ENCODE results near the gene ARAP2.

Gene ARAP2

DNA sequence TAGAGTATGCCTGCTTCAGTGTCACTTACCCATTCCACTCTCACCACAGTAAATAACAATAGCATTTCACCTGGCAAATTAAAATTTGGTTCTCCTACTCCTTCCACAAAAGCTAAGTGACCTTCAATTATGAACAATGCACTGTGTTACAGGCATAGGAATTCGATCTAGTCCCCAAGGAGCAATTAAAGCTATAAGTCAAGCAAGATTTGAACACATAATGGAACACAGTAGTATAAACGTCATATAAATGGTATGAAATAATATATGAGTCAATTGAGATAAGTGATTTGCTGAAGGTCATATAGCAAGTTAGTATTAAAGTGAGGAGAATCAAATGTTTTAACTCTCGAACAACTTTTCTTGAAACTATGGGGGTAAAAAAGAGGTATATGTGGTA, 65.8 kb downstream of the ARAP2 start:
- DNase-seq = no peak

- DNase-seq = no peak
Measured at GRCh38 chr4:36177946-36178345, 66.4 kb downstream of the ARAP2 start.

DNA sequence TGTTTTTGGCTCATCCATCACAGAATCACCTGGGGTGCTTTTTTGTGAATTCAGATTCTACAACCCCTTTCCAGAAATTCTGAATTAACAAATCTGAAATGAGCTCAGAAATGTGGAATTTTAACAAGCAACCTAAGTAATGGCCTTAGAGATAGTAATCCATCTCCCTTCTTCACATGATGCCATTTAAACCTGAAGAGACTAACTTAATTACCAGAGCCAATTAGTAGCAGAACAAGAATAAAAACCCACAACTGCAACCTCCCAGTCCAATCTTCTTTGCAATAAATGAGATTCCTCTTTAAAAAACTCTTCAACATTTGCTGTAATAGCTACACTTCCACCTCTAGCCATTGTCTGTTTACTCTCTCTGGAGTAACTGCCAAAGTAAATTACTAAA, 69.7 kb downstream of the ARAP2 start:
- no peak for DNase-seq

DNA sequence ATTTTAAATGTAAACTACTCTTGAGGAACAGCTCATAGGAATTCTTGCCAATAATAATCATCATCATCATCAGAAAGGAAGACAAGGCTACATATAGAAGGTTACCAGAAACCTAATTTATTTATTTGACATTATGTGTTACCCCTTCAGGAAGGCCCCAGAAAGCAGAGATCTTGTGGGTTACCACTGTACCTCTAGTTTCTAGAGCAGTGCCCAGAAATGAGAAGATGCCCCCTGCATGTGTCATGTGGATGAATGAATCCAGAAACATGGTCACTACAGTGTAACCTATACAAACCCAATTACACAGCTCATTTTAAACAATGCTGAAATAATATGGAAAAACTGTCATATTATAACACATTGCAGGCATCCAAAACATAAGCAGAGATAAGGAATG, 70.4 kb downstream of the ARAP2 start:
- no peak for DNase-seq

GRCh38 chr4:36172656-36173055, 71.7 kb downstream of the ARAP2 start:
- no peak for DNase-seq

DNA sequence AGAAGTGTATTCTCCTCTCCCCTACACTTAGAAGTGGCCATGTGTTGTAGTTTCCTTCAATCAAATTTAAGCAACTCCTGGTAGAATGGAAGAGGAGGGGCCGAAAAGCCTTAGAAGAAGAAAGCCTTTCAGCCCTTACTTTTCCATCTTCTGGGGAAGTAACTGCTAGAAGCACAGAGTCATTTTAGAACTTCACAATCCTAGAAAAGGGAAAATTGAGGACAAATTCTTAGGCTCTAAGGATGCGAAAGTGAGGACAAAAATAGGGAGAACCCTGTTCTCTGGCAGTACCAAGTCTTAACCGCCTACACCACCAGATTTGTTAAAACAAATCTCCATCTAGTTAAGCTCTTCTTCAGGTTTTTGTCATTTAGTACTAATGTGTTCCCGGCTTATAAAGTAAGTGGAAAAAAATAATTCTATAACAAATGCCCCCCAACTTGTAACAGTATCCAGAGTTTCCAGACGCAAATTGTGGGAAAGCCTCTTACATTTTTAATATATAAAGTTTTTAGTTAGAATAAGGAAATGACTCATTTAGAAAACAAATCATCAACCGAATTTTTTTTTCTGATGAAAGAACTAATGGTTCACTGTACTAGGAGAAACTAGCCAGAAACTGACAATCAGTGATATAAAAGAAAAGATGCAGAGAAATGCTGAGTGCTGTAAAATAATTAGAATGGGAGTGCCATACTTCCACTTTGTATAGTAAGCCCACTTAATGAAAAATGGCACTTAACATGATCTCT, 76.0 kb downstream of the ARAP2 start:
- DNase-seq = no peak

DNA sequence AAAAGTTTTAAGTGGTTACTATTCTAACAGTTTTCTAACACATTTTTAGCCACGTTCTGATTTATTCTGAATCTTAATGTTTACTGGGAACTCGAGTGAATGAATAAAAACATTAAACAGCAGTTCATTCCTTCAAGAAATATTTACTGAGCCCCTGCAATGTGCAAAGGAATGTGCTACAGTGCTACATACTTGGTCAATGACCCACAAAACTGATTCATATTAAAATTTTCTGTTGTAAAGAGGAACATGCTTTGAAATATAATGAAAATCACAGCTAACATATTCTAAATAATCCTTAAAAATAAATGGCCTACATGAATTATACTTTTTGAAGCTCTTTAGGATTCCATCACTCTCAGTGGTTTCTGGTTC, 78.7 kb downstream of the ARAP2 start:
- no peak for DNase-seq

DNA sequence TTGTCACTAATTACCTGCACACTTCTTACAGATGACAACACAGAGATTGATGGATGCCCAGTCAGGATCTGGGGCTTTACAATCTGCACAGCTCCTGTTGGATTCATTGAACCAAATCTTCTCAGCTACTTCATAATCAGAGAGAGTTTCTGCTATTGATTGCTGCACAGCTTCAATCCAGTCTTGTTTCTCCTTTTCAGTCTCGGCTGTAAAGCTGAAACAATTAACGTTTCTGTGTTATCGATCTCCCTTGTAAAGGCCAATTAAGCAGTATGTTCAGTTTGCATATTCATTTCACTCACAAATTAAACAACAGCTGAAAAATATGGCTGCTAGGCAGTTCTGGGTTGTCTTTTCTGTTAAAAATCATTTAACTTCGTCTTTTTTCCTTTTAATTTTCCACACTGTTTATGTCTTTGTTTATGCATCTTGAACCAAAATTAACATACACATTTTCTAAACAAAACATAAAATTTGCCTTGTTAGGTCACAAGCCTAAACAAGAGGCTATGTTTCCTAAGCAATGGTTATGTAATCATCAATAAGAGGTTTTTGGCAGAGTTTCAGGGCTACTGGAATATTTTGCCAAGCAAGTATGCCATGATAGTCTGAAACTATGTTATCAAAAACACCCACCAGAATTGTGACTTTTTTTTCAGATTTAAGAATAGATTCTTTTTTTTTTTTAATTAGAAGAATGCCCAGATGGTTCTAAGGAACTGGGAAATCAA, 79.2 kb downstream of the ARAP2 start:
- no peak for DNase-seq

DNA sequence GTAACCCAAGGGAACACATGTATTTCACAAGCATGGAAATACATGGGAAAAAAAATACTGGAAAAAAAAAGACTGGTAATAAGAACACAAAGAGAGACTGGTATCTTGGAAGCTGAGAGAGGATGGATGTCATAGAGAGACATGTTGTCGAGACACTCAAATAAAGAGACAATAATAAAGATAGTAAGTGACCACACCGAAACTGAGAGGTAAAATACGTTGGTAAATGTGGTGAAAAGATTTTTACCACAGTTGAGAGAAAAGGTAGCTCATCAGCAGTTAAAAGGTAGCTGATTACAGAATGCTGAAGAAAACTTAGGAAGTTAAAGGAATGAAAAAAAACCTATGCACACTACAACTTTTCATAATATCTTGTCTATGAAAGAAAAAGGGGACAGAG, 81.1 kb downstream of the ARAP2 start:
- DNase-seq = no peak

GRCh38 chr4:36159208-36159607, 85.1 kb downstream of the ARAP2 start:
- no peak for DNase-seq

DNA sequence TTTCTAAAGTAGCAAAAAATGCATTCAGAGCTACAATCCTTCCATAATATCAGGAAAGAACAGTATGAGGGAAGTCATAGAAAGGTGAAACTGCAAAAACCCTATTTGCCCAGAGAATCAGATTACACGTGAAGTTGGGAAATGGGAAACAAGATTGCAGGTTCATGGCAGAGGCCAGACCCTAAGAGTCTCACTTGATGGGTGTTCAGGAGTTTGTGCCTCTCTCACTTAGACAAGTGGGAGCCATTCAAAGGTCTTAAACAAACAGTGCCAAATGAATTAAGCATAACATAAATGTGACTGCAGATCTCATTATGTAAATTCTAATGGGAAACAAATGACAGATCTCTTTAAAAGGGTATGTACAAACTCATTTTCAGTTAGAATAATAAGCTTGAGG, 91.6 kb downstream of the ARAP2 start:
- DNase-seq = no peak

GRCh38 chr4:36142504-36142903, 101.8 kb downstream of the ARAP2 start:
- no peak for DNase-seq

DNA sequence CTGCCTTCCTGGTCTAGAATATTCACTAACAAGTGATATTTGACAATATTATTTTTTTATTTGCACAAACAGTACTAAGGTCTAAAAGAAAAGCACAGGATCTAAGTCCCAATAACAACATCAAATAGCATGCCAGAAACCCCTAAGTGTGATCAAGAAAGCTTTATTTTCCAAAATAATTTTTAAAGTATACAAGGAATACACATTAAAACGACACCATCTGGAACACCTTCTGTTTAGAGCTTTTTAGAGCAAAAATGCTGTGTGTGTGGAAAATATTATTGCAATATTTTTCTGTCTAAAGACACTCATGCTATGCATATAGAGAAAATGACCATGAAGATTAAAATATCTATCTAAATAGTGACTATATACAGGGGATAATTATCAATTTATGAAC, 103.1 kb downstream of the ARAP2 start:
- no peak for DNase-seq

GRCh38 chr4:36140421-36140820, 103.9 kb downstream of the ARAP2 start:
- DNase-seq = no peak

- DNase-seq = no peak
Measured at GRCh38 chr4:36138220-36138619, 106.1 kb downstream of the ARAP2 start.

GRCh38 chr4:36137336-36137735, 107.0 kb downstream of the ARAP2 start:
- no peak for DNase-seq

DNA sequence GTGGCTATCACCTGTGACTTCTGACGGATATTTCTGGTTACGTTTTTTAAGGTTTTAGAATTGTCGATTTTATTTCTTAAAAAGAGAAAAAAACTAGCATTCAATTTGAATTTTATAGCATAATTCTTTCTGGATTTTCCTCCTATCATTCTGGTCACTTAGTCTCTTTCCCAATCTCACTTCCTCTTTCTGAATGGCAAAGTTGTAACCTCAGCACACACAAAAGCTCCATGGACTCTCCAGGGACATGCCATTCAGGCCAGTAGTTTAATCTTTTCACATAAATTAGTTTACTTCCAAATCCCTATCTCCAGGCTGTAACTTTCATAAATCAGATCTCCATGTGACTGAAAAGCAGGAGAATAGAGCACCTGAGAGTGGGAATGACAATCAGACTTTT, 110.7 kb downstream of the ARAP2 start:
- DNase-seq = no peak

GRCh38 chr4:36133086-36133485, 111.2 kb downstream of the ARAP2 start:
- no peak for DNase-seq

- DNase-seq = no peak
Measured at GRCh38 chr4:36130641-36131040, 113.7 kb downstream of the ARAP2 start.

DNA sequence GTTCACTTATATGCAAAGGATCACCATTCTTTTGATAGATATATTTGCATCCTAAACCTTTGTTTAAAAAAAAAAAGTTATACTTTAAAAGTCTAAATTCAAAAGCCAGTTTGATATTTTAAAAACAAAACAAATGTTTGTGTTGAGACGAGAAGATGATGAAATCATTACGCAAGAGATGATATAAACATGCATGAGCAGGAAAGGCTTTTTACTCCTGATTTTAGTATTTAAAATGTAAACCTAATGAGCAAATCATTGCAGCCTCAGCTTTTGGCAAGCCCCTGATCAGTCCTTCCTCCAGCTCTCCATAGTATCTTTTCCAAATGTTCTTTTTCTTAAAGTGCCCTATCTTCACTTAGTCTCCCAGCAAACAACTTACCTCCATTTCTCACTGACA, 115.6 kb downstream of the ARAP2 start:
- no peak for DNase-seq

DNA sequence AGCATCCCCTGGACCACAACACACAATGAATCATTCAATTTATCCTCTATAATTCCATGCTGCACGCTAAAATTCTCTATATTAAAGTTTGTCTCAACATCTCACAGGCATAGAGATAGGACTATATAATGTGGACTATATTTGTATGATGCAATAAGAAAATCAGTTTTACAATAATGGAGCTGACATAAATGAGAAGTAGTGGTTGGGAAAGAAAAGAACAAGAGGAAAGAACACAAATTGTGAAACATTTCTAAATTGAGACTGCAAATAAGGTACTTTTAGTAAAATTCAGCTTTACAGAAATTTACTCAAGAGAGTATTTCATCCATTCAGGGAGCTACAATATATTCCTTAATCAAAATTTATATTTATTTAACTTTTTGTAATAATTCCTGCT, 120.4 kb downstream of the ARAP2 start:
- no peak for DNase-seq

- no peak for DNase-seq
Measured at GRCh38 chr4:36115312-36115711, 129.0 kb downstream of the ARAP2 start.

- DNase-seq = no peak
Measured at GRCh38 chr4:36111172-36111571, 133.1 kb downstream of the ARAP2 start.

- no peak for DNase-seq
Measured at GRCh38 chr4:36099509-36099908, 144.8 kb downstream of the ARAP2 start.

DNA sequence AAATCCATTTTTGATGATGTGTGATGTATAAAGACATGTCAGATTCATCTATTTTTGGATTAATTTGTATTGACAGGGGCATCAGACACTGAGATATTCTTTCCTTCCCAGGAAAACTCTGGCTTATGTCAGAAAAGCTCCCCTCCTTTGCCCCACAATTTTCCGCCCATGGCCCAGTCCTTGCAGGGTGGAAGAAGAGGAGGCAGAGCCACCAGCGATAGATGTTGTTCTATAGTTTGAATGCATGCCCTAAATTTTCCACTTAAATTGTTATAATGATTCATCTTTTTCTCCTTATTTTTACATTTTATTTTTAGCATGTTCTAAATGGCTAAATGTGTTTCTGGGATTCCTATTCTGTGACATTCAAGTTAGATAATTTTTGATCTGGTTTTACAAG, 149.3 kb downstream of the ARAP2 start:
- no peak for DNase-seq

Measured in NCI-H1930 (cell line).